Measurements from ENCODE around the gene ZDHHC1.
A peak's percentile ranks its signal among the peaks of the same experiment; 100 is the strongest.

Gene ZDHHC1

DNA sequence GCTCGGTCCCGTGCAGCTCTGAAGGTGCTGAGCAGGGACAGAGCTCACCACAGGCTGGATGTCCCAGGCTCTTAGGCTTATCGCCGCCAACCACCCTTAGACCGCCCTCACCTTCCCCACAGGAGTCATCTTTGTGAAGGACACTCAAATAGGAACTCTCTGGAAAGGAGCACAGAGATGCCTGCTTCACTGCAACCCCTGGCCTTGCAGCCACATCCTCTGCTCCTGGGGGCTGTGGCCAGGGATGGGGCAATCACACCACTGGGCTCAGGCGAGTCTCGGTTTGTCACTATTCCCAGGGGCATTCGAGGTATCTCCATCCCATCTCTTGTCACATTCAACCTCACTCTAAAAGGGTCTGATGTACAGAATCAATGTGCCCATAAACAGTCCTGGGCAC, 10.9 kb downstream of the ZDHHC1 start:
- Histone ChIP-seq H3K27ac (peak overlapping the region in 1 of 2 donors; percentile 72), H3K4me3 (no peak overlapping the region)
- no peak for DNase-seq (ENCODE audit: low spot score)
- TF ChIP-seq, protein P1, sequence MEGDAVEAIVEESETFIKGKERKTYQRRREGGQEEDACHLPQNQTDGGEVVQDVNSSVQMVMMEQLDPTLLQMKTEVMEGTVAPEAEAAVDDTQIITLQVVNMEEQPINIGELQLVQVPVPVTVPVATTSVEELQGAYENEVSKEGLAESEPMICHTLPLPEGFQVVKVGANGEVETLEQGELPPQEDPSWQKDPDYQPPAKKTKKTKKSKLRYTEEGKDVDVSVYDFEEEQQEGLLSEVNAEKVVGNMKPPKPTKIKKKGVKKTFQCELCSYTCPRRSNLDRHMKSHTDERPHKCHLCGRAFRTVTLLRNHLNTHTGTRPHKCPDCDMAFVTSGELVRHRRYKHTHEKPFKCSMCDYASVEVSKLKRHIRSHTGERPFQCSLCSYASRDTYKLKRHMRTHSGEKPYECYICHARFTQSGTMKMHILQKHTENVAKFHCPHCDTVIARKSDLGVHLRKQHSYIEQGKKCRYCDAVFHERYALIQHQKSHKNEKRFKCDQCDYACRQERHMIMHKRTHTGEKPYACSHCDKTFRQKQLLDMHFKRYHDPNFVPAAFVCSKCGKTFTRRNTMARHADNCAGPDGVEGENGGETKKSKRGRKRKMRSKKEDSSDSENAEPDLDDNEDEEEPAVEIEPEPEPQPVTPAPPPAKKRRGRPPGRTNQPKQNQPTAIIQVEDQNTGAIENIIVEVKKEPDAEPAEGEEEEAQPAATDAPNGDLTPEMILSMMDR (IDR thresholded peaks at IDR 0.05): no peak

DNA sequence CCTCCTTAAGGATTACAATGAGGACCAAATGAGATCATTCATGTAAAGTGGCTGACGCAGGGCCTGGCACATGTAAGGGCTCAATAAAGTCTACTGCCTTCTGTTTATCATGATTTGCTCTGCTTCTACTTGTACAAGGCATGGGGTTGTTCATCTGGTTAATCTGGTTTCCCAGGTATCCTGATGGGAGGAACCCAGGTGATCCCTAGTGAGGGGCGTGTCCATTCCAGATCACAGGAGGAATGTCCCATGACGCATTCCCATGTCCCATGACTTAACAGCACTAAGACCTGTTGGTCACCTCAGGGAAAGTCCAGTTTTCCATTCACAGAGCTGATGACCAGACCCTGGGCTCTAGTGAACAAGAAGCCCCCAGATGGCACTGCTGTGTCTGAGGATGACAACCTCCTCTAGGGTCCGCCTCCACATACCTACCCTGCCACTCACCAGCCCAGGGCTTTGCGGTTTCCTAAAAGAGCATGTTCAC, 11.5 kb downstream of the ZDHHC1 start:
- TF ChIP-seq, protein P1 (IDR thresholded peaks at IDR 0.05): no peak
- no peak for DNase-seq (ENCODE audit: low spot score)

DNA sequence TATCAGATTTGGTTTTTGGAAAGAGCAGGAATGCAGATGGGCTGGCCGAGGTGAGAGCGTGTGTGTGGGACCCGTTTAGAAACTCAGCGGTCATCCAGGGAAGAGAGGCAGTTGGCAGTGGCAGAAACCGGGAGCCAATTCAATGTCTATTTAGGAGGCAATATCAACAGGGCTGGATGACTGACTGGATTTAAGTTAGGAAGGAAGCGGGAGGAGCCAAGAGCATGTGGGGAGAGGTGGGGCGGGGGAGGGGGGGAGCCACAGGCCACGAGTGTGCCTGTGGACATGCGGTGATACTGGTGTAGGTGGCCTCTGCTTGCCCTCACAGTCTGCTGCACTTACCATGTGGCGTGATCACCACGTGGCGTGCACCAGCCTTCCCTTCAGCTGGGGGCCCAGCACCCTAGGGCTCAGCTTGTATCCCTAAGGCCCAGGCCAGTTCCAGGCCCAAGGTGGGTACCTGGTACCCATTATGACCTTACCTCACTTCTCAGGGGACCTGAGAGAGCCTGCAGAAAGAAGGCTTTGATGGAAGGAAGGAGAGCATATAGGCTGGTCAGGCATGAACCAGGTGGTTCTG, 12.2 kb downstream of the ZDHHC1 start:
- Histone ChIP-seq H3K27ac (no peak overlapping the region), H3K4me3 (no peak overlapping the region)
- TF ChIP-seq, protein P1 (IDR thresholded peaks at IDR 0.05): no peak
- DNase-seq (ENCODE audit: low spot score): no peak

More for the DNA sequence above, 11.5 kb downstream of the ZDHHC1 start:
- Histone ChIP-seq H3K27ac (no peak overlapping the region), H3K4me3 (no peak overlapping the region)

DNA sequence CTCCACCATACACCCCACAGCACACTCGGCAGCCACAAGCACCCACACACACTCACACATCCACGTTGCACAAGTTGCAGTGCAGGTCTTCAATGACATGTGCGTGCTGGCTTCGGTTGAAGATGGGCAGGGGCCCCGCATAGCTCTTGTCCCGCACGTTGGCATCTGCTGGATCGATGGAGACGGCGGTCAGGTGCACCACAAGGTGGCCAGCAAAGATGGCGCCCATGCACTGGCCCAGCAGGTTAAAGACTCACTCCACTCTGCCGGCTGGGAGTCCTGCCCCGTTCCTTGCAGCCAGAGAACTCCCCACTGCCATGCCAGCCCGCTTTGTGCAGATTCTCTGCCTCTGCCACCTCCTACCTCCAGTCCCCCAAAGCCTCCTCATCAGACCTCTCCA, 15.4 kb downstream of the ZDHHC1 start:
- TF ChIP-seq, protein P1 (IDR thresholded peaks at IDR 0.05): no peak

DNA sequence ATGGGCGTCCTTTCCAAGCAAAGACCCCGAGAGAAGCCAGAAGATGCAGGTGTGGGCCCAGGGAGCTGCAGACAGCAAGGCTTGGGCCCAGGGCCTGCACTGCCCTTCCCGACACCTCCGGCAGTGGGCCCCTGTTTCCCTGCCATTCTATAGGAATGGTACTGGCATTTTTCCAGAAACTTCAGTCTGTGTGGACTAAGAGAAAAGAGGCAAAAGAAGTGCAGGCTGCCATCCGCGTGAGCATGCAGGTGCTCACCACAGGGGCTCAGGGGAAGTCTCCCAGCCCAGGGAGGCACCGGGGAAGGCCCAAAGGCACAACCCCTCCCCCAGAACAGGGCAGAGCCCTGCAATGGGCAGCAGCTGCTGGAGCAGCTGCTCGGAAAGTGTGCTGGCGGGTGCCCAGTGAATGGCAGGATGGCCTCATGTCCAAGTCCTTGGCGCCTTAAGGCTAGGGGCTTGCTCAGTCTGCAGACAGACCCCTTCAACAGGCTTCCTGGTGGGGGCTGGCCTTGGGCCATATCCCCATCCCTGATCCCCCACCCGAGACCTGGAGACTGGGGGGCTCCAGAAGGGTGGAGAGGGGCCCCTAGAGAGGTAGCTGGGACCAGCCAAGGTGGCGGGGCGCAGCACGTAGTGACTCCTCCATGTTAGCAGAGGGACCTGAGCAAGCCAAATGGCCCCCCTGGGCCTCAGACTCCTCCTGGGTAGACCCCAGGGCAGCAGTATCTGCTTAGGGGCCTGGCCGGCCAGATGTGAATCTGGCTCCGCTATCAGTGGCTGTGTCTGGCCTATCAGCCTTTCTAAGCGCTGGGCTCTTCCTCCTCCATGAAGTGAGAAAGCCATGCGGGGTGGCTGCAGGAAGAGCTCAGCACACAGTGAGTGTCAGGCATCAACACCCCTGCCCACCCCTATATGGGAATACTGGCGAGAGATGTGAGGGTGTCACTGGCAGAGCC, 16.2 kb downstream of the ZDHHC1 start:
- TF ChIP-seq, protein P1 (IDR thresholded peaks at IDR 0.05): no peak
- no peak for DNase-seq (ENCODE audit: low spot score)
- Histone ChIP-seq H3K27ac (no peak overlapping the region), H3K4me3 (no peak overlapping the region)

More for the DNA sequence above, 15.4 kb downstream of the ZDHHC1 start:
- no peak overlapping the region for H3K27ac ChIP-seq
- H3K4me3 ChIP-seq: no peak overlapping the region
- DNase-seq (ENCODE audit: low spot score): no peak

DNA sequence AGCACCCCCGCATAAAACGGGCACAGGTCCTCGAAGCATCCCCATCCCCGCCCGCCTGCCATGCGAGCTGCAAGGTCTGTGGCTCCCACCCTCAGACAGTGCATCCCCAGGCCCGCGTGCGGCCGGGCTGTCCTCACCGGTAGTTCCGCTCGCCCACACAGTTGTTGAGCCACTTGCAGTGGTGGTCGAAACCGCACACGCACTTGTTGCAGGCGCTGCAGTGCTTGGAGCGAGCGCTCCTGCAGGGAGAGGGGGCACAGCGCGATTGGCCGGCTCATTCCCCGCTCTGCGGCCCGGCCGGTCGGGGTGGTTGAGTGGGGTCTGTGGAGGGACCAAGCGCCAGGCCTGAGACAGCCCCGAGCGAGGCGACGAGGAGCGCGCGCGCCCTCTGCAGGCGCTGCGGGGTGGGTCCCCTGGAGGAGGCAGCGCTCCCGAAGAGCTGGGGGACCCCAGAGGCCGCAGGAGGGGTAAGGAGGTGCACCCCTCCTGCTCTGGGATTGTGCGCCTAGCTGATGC, 17.0 kb downstream of the ZDHHC1 start:
- no peak for DNase-seq (ENCODE audit: low spot score)
- Histone ChIP-seq H3K27ac (no peak overlapping the region), H3K4me3 (peak overlapping the region; percentile 15)
- TF ChIP-seq, protein P1 (IDR thresholded peaks at IDR 0.05): peak; percentile 31
